ENCODE results near the gene PLK2.

GRCh38 chr5:58491216-58491892, 31.5 kb upstream of the PLK2 start, which contains the start of gene GAPT:
- TF ChIP-seq CTCF (IDR thresholded peaks at IDR 0.05) (no peak), POLR2A (IDR thresholded peaks at IDR 0.05) (no peak)

Measured in uterus (tissue), 2 donors.